Common myeloid progenitor, CD34-positive (primary cell): ENCODE data around the gene MEOX2. TPM values are rescaled to one million over a fixed set of nuclear protein-coding genes. Genes with fewer than 3 reads are reported as not detected.

Experiments used
- CTCF ChIA-PET: fragments of 350-600 bp; sonication (Branson Sonifier 250); formaldehyde crosslinking; loops from one replicate; lab custom pipeline; 2021; ENCODE audit warnings: antibody characterized with exemption; lab: Charles Lee
- POLR2A ChIA-PET: fragments of 350-600 bp; sonication (Branson Sonifier 250); formaldehyde crosslinking; loops from one replicate; lab custom pipeline; 2021; ENCODE audit warnings: antibody characterized with exemption; lab: Charles Lee
- DNase-seq, 3 donors: peaks; one replicate each; pipeline versions ENCODE4 v3.0.0 to v3.0.0-alpha.2; 2013
- H3K27ac ChIP-seq, 2 experiments: 1 replicate in 1 of 2; 2 replicates in 1 of 2; pipeline ENCODE4 v1.7.0; 2013; ENCODE audit warnings: inconsistent platforms in 2 of 2, low read length in 2 of 2, mild to moderate bottlenecking in 2 of 2, low read depth in 1 of 2, moderate library complexity in 1 of 2; ENCODE audit not compliant: severe bottlenecking in 2 of 2, insufficient read depth in 1 of 2, poor library complexity in 1 of 2
- H3K27me3 ChIP-seq, 5 experiments: replicated peaks in 2 of 5; 1 replicate in 3 of 5; 2 replicates in 2 of 5; pipeline versions ENCODE4 v1.6.1 to v1.7.0; 2013; ENCODE audit warnings: low read length in 4 of 5, mild to moderate bottlenecking in 2 of 5, moderate library complexity in 2 of 5, inconsistent platforms in 1 of 5; ENCODE audit not compliant: insufficient read depth in 5 of 5, control insufficient read depth in 4 of 5
- H3K36me3 ChIP-seq, 4 experiments: 1 replicate in 2 of 4; 2 replicates in 2 of 4; pipeline versions ENCODE4 v1.6.1 to v1.7.0; 2013; ENCODE audit warnings: low read length in 3 of 4, control low read depth in 1 of 4, mild to moderate bottlenecking in 1 of 4; ENCODE audit not compliant: control insufficient read depth in 4 of 4, insufficient read depth in 4 of 4
- H3K4me1 ChIP-seq, 4 experiments: 1 replicate in 3 of 4; 2 replicates in 1 of 4; pipeline versions ENCODE4 v1.6.1 to v1.7.1; 2013; ENCODE audit warnings: low read length in 3 of 4, mild to moderate bottlenecking in 3 of 4, control low read depth in 1 of 4, inconsistent platforms in 1 of 4, moderate library complexity in 1 of 4; ENCODE audit not compliant: control insufficient read depth in 4 of 4, insufficient read depth in 4 of 4; ENCODE audit errors: control extremely low read depth in 1 of 4
- H3K4me3 ChIP-seq, 7 experiments: 1 replicate in 4 of 7; 2 replicates in 3 of 7; pipeline versions ENCODE4 v1.5.1 to v1.7.0; 2013; ENCODE audit warnings: mild to moderate bottlenecking in 7 of 7, low read length in 6 of 7, moderate library complexity in 6 of 7, inconsistent platforms in 2 of 7, low read depth in 2 of 7, control low read depth in 1 of 7; ENCODE audit not compliant: insufficient read depth in 4 of 7, control insufficient read depth in 1 of 7; ENCODE audit errors: extremely low read depth in 1 of 7
- H3K9me3 ChIP-seq, 5 experiments: 1 replicate in 4 of 5; 2 replicates in 1 of 5; pipeline versions ENCODE4 v1.6.1 to v1.7.1; 2013; ENCODE audit warnings: low read length in 4 of 5, mild to moderate bottlenecking in 2 of 5, inconsistent platforms in 1 of 5, low read depth in 1 of 5, moderate library complexity in 1 of 5; ENCODE audit not compliant: control insufficient read depth in 4 of 5, insufficient read depth in 2 of 5; ENCODE audit errors: control extremely low read depth in 1 of 5
- WGBS: methylation state at CpG from one replicate; pipeline ENCODE4 v1.1.5; 2013; ENCODE audit not compliant: insufficient coverage; 5-methylcytosine and 5-hydroxymethylcytosine counted together
- polyA plus RNA-seq: library from polyadenylated mRNA; unstranded; fragments of 120-200 nt; gene quantifications from one replicate; pipeline ENCODE4 v1.2.1, GENCODE V29; 2013

MEOX2 gene
- polyA plus RNA-seq = not detected

GRCh38 chr7:15686295-15686956, at the start of gene MEOX2:
Gene MEOX2 (minus strand): TSS chr7:15686683. CDS start chr7:15686402, 281 bp downstream.
- Histone ChIP-seq H3K27ac (no peak within 1 kb of the TSS), H3K9me3 (no peaks in the 10 kb centered on the region), H3K36me3 (no peaks in the 10 kb centered on the region), H3K4me3 (peak within 1 kb of the TSS in 6 of 7 experiments; percentile 25 to 57 (median 44)), H3K27me3 (peaks cover 18 to 92% (median 47%) of the 10 kb centered on the region in 5 experiments), H3K4me1 (peaks cover 13 to 34% (median 26%) of the 10 kb centered on the region in 4 experiments)
- DNase-seq = peak; percentile 3 to 42 (median 25)
- ChIA-PET CTCF (interaction anchor here (0.9 to 2.5 kb wide), 5 partner anchors 9 to 735 kb away, joined by 3 to 9 read pairs (median 4); partner anchors contain the start of gene CRPPA), POLR2A (no interaction called here)
- WGBS = 5% methylated on average over 14 of the region's 32 CpGs

- Histone ChIP-seq H3K9me3 (no peaks in the 10 kb centered on the region), H3K36me3 (no peaks in the 10 kb centered on the region), H3K27ac (no peak overlapping the region), H3K27me3 (no peaks in the 10 kb centered on the region), H3K4me1 (no peaks in the 10 kb centered on the region), H3K4me3 (no peak overlapping the region)
- ChIA-PET CTCF (interaction anchor here (0.6 kb wide), 1 partner anchor 840 kb away, joined by 3 read pairs; no protein-coding TSS in a partner anchor), POLR2A (no interaction called here)
- no peak for DNase-seq
Observed at GRCh38 chr7:15729746-15730145, 43.3 kb upstream of the MEOX2 start.

GRCh38 chr7:15725051-15725450, 38.6 kb upstream of the MEOX2 start:
- H3K9me3 ChIP-seq = no peaks in the 10 kb centered on the region
- H3K4me1 ChIP-seq = peaks cover 5 to 7% (median 6%) of the 10 kb centered on the region in 4 experiments
- ChIA-PET POLR2A (no interaction called here), CTCF (no interaction called here)
- no peak overlapping the region for H3K4me3 ChIP-seq
- no CpG with 5 or more reads among the region's 3 CpGs for WGBS
- no peaks in the 10 kb centered on the region for H3K27me3 ChIP-seq
- H3K36me3 ChIP-seq = no peaks in the 10 kb centered on the region
- H3K27ac ChIP-seq = no peak overlapping the region
- DNase-seq = no peak

- H3K4me3 ChIP-seq = no peak overlapping the region
- no peaks in the 10 kb centered on the region for H3K27me3 ChIP-seq
- no peak for DNase-seq
- ChIA-PET POLR2A (no interaction called here), CTCF (interaction anchor here (1.5 kb wide), 1 partner anchor 400 kb away, joined by 3 read pairs; no protein-coding TSS in a partner anchor)
- no peak overlapping the region for H3K27ac ChIP-seq
- H3K4me1 ChIP-seq = peaks cover 5 to 7% (median 6%) of the 10 kb centered on the region in 4 experiments
- no peaks in the 10 kb centered on the region for H3K36me3 ChIP-seq
- no peaks in the 10 kb centered on the region for H3K9me3 ChIP-seq
Observed at GRCh38 chr7:15723841-15724240, 37.4 kb upstream of the MEOX2 start.

GRCh38 chr7:15720849-15721471, 34.5 kb upstream of the MEOX2 start:
- DNase-seq = peak; percentile 39 to 58 (median 41)
- Histone ChIP-seq H3K36me3 (no peaks in the 10 kb centered on the region), H3K27ac (no peak overlapping the region), H3K9me3 (no peaks in the 10 kb centered on the region), H3K4me3 (no peak overlapping the region), H3K4me1 (peaks cover 5 to 7% (median 6%) of the 10 kb centered on the region in 4 experiments), H3K27me3 (no peaks in the 10 kb centered on the region)
- POLR2A ChIA-PET = no interaction called here
- no CpG with 5 or more reads among the region's 5 CpGs for WGBS
- CTCF ChIA-PET = interaction anchor here (0.9 to 1.4 kb wide), 7 partner anchors 10 to 353 kb away, joined by 3 to 6 read pairs (median 5); partner anchors contain the start of gene MEOX2

GRCh38 chr7:15719311-15719710, 32.8 kb upstream of the MEOX2 start:
- no peak for DNase-seq
- H3K27ac ChIP-seq = no peak overlapping the region
- no peak overlapping the region for H3K4me3 ChIP-seq
- H3K9me3 ChIP-seq = no peaks in the 10 kb centered on the region
- peaks cover 5 to 7% (median 6%) of the 10 kb centered on the region in 4 experiments for H3K4me1 ChIP-seq
- no CpG with 5 or more reads among the region's 1 CpG for WGBS
- CTCF ChIA-PET = no interaction called here
- H3K27me3 ChIP-seq = no peaks in the 10 kb centered on the region
- H3K36me3 ChIP-seq = no peaks in the 10 kb centered on the region
- POLR2A ChIA-PET = interaction anchor here (0.7 kb wide), 1 partner anchor 95 kb away, joined by 4 read pairs; no protein-coding TSS in a partner anchor

- no peak overlapping the region for H3K4me3 ChIP-seq
- CTCF ChIA-PET = no interaction called here
- H3K4me1 ChIP-seq = no peaks in the 10 kb centered on the region
- no CpG with 5 or more reads among the region's 2 CpGs for WGBS
- H3K27me3 ChIP-seq = no peaks in the 10 kb centered on the region
- DNase-seq = no peak
- no peaks in the 10 kb centered on the region for H3K9me3 ChIP-seq
- no peaks in the 10 kb centered on the region for H3K36me3 ChIP-seq
- H3K27ac ChIP-seq = no peak overlapping the region
- POLR2A ChIA-PET = no interaction called here
Observed at GRCh38 chr7:15715435-15715834, 29.0 kb upstream of the MEOX2 start.
